GM18505 (cell line): Measurements from ENCODE around the gene SH2D4B.
"Not testable (repeated sequence)": the region's sequence is repeated elsewhere in the genome, so short reads cannot be mapped to it uniquely, and the experiment has no call there.

Source experiments
- ATAC-seq: cut with Tn5 transposase; IDR thresholded peaks from one replicate; pipeline ENCODE4 v1.9.1; 2021; ENCODE audit not compliant: unreplicated experiment
- POLR2A ChIP-seq: IDR thresholded peaks from 4 replicates; pipeline ENCODE4 v1.6.1; 2011; ENCODE audit warnings: borderline replicate concordance; ENCODE audit not compliant: insufficient read depth, insufficient read length; ENCODE audit errors: extremely low read depth

Gene SH2D4B

DNA sequence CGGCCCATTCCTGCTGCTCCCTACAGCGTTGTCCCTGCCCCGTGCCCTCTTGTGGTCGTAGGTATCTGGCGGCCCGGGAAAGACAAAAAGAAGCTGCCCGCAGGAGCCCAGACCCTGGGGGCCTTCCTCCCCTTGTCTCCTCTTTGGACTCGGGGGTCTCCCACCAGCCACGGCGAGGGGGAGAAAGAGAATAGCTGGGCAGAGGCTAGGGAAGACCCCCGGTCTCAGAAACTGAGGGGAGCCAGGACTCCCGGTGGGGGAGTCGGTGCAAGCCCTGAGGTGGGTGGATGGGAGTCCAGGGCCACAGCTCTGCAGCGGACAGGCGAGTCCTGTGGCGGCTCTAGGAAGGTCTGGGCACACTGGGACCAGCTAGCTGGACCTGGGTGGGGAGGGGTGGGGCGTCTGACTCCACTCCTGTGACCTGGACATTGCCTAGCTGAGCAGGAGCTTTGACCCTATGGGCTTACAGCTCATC is 1.3 kb upstream of the SH2D4B start:
- no peak for TF ChIP-seq POLR2A
- ATAC-seq, result no peak

DNA sequence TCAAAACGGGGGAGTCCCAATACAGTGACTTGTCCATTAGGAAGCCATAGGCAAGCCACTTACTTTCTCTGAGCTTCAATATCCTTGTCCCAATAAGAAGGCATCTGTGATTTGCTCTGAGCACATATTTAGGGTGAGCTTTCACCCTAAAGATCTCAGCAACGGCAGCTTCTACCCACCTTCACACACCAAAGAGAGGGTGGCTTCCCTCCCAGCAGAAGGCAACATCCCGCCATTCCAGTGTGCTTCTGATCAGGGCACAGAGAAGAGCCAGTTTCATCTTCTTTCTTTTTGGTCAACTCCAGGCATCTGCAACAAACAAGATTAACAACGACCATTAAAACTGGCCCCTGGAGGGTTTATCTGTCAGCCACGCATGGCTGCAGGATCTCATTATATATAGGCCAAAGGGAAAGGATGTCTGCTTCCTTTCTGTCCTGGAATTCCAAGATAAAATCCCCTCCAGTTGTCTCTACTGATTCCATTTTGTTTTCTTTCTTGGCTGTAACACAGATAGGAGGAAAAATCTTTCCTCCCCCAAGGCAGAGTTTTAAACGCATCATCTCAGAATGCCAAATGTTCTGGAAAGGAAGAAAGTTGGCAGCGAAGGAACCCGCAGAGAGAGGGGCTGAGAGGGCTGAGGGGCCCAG is 491 bp upstream of the SH2D4B start:
- no peak for TF ChIP-seq POLR2A
- no peak for ATAC-seq

DNA sequence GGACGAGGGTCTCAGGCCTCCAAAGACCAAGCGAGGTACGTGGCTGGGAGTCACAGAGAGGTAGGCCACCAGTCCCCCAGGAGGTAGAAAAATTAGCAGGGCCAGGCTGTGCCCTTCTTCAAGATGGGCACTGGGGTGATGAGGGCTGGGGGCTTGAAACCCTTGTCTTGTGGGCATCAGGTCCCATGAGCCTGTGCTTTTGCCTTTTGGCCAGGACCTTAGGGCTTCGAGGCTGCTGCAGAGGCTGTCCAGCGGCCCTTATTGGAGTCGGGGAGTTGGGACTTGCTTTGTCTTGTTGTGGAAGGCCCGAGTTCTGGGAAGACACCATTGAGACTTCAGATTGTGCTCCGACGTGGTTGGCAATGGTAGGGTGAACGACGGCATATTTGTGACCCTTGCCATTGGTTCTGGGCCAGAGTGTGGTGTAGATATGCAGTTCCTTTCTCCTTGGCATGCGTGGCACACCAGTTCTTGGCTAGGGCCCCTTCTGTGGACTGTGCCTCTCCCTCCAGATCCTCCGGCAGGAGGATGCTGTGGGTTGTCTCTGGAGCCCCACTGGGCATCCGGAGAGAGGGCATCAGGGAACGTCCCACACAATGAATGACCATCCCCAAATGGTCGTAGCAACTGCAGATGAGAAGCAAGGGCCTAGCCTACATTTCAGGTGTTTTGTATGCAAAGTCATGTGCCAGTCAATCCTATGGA is 931 bp downstream of the SH2D4B start:
- no peak for TF ChIP-seq POLR2A
- no peak for ATAC-seq

DNA sequence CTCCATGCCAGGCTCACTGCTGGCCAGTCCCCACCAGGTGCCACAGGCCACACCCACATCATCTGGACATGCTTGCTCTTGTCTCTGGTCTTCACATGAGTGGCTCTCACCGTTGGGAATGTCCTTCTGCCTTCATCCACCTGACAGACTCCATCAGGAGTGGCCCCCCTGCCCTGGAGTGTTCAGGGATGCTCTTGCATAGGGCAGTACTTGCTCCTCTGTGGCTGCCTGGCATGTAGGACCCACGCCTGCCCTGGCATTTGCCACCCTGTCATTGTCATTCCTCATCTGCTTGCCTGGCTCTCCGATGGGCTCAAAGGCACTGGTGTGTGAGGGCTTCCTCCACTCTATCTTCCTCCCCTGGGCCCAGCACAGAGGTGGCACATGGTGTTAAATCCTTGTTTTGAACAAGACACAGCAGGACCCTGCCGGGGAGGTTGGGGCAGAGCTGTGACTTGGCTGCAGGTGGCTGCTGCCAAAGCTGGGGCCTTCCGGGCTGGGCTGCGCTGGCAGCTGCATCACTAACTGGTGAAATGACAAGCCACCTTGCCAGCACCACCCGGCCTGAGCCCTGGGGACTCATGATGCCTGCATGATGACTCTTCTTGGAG is 1.8 kb downstream of the SH2D4B start:
- no peak for ATAC-seq
- TF ChIP-seq POLR2A, result no peak

DNA sequence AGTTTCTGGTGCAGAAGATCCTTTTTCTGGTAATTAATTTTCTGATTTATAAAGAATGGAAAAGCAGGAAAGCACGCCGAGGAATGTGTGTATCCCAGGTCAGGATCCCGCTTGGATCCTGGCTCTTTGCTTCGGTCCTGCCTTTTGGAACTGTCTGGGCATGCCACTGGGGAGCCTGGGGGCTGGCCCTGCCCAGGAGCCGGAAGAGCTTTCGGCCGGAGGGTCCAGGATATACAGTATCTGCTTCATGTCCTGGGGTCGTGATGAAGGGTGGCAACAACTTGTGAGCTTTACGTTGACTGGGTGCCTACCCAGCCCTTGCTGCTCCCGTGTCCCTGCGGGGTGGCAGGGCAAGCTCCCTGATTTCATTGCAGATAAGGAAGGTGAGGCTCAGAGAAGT is 2.4 kb downstream of the SH2D4B start:
- no peak for ATAC-seq
- TF ChIP-seq POLR2A, result no peak

DNA sequence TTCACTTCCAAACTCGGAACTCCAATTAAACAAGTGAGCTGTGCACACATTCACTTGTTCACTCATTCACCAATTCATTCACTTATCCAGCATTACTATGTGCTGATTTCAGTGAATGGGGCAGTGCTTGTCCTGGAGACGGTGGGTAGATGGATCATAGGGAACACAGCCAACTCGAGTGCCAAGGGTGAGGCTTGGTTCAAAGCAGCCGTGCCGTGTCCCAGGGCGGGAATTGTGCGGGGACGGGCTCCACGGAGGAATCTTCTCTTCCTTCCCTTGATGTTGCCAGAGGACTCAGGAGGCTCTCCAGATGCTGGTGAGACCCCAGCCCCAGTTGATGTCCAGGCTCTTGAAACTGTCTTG is 2.9 kb downstream of the SH2D4B start:
- ATAC-seq, result no peak
- no peak for TF ChIP-seq POLR2A

DNA sequence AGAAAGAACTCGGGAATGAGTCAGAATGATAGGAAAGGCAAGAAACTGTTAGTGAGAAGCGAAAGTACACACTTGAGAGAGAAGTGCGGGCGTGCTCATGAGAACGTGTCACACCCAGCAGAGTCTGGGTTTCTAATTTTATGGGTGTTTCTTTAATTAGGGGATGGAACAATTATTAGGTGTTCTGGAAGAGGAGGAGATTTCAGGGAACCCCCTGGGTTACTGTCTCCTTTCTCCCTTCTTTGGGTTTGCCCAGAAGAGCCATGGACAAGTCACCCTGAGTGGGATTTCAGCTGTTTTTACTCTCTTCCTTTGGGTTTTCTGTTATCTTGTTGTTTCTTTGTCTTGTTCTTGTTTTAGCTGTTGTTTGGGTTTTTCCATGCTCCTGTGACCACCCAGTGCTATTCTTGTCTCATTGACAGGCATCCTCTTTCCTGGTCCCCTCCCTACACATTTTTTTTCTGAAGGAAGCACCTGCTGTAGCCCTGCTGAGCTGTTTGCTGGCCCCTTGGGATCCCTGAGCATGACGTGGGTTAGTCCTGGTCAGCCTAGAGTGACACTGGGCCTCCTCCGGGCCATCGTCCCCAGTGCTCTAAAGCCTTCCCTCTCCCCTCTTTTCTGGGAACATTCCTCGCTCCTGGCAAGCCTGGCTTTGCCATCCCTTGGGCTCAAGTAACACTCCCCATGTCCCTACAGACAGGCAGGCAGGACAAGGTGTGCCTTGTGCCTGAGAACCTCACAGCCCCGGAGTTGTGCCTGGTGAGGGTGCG is 3.5 kb downstream of the SH2D4B start:
- TF ChIP-seq POLR2A, result no peak
- peak; percentile 57 for ATAC-seq

- TF ChIP-seq POLR2A, result no peak
- ATAC-seq, result no peak
Measured at GRCh38 chr10:80542053-80542452, 4.4 kb downstream of the SH2D4B start.

DNA sequence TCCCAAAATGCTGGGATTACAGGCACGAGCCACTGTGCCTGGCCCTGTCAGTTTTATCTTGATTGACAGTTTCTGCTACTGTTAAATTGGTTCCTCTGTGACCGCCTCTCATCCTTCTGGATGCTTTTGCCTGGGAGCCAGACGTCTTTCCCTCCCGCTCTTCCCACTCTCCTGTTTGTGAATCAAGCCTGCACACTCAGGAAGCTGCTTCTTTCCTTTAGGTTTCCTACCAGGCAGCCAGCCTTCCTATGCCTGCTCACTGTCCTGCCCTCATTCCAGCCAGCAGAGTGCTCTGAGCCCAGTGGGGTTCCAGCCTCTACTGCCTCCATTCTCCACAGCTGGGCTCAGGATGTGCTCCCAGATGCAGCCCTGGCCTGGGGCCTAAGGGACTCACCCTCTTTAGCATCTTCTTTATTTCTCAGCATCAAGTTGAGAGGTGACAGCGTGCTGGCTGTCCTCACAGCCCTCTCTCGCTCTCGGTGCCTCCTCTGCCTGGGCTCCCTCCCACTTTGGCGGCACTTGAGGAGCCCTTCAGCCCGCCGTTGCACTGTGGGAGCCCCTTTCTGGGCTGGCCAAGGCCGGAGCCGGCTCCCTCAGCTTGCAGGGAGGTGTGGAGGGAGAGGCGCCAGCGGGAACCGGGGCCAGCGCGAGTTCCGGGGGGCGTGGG is 5.1 kb downstream of the SH2D4B start:
- no peak for ATAC-seq
- TF ChIP-seq POLR2A, result no peak

DNA sequence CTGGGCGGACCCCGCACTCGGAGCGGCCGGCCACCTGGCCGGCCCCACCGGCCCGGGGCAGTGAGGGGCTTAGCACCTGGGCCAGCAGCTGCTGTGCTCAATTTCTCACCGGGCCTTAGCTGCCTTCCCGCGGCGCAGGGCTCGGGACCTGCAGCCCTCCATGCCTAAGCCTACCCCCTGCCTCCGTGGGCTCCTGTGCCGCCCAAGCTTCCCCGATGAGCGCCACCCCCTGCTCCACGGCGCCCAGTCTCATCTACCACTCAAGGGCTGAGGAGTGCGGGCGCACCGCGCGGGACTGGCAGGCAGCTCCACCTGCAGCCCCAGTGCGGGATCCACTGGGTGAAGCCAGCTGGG is 5.6 kb downstream of the SH2D4B start:
- not testable (repeated sequence) for ATAC-seq

GRCh38 chr10:80544316-80544953 is 6.7 kb downstream of the SH2D4B start:
- no peak for ATAC-seq
- no peak for TF ChIP-seq POLR2A

DNA sequence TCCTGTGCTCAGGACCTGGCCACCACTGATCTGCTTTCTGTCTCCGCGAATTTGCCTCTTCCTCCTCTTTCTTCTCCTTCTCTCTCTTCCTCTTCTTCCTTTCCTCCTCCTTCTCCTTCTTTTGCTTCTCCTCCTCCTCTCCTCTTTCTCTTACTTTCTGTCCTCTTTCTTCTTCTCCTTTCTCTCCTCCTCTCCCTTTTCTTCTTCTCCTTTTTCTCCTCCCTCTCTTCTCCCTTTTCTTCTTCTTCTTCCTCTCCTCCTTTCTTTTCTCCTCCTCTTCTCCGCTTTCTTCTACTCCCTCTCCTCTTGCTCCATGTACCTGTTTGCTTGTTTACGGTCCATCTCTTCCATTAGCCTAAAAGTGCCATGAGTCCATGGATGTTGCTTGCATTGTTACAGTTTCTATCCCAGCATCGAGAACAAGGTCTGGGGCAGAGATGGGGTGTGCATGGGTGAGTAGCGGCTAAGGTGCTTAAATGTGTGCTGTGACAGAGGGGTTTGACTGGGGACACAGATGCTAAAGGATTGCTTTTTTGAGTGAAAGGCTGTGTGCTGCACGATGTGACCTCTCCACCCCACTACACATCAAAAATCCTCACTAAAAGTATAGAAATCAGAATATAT is 7.7 kb downstream of the SH2D4B start:
- no peak for ATAC-seq
- TF ChIP-seq POLR2A, result no peak
